ENCODE measurements around the gene TPI1. TPM values are rescaled to one million over a fixed set of nuclear protein-coding genes. Genes with fewer than 3 reads are reported as not detected.

Gene TPI1
- total RNA-seq, 1 experiment from 2014 or later: 1,584 TPM

DNA sequence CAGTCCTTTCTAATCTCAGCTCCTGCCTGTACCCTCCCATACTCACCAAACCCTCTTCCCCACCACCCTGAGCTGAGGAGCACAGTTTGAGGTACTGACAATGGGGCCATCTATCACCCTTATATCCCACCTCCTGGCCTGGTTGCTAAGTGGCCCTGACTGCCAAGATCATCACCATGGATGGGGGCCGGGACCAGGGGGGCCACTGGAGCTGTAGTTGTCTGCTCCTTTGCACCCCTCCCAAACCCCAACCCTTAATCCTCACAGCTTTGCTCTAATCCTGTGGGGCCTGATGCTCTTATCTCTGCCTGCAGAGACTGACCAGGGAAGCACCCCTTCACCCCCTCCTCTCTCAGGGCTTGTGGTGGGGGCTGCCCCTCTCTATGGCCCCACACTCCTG lies 27.0 kb upstream of the TPI1 start:
- peak overlapping the region; percentile 100 for H3K27ac ChIP-seq (ENCODE audit: low read length)

DNA sequence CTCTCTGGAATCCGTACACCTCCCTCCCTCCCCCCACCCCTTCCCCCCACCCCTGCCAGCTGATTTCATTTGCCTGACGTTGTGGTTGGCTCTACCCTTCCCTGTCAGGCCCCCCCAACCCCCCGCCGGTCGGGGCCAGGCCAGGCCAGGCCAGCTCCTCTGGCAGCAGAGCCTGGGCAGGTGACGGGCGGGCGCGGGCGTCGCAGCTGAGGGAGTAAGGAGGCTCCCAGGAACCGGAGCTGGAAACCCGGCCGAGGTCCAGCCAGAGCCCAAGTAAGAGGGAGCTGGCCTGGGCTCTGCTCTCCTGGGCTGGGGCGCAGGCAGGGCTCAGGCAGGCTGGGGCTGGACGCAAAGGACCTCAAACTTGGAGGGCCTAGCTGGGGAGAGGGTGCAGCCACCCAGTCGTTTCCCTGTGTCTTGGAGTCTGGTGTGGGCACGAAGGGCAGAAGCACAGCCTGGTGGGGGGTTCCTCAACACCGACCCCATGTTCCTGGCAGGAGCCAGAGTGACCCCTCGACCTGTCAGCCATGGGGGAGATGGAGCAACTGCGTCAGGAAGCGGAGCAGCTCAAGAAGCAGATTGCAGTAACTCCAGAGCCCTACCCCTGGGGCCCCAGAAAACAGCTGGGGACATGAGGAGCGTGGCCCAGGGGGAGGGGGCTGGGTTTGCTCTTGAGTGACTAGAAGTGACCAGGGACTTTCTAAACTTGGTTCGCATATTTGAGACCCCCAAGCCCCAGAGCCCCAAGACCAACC lies 26.4 kb upstream of the TPI1 start, which contains the start of gene GNB3:
TSS of gene GNB3 (plus strand) at position 165 of the 755 bp plus-strand sequence. CDS start at position 528, 363 bp downstream.
- peak; percentile 74 for DNase-seq
- Histone ChIP-seq H3K9ac (ENCODE audit: low read length) (peak within 1 kb of the TSS; percentile 95), H3K4me3 (ENCODE audit: low read length) (peak within 1 kb of the TSS; percentile 82), H3K4me1 (ENCODE audit: low read length) (peaks cover 67% of the 10 kb centered on the region), H3K4me2 (ENCODE audit: low read depth, low read length, poor library complexity, severe bottlenecking) (peak within 1 kb of the TSS; percentile 88), H3K27me3 (ENCODE audit: low read length) (no peaks in the 10 kb centered on the region), H4K20me1 (ENCODE audit: insufficient read depth, low read depth, low read length) (no peaks in the 10 kb centered on the region), H3K9me3 (ENCODE audit: low read length) (no peaks in the 10 kb centered on the region), H3K79me2 (ENCODE audit: low read length) (peaks cover 7% of the 10 kb centered on the region; the same call in 1 of the 2 replicates), H3K36me3 (ENCODE audit: insufficient read depth, low read length) (no peaks in the 10 kb centered on the region), H3K9me2 (replicated peaks; ENCODE audit: insufficient read depth, low read length) (no peaks in the 10 kb centered on the region), H2AFZ (ENCODE audit: low read length) (no peak within 1 kb of the TSS), H3K27ac (ENCODE audit: low read length) (peak within 1 kb of the TSS; percentile 100)

More for the DNA sequence above, 27.0 kb upstream of the TPI1 start:
- Histone ChIP-seq H3K9me3 (ENCODE audit: low read length) (no peaks in the 10 kb centered on the region), H3K4me2 (ENCODE audit: low read depth, low read length, poor library complexity, severe bottlenecking) (peak overlapping the region; percentile 88), H3K9me2 (replicated peaks; ENCODE audit: insufficient read depth, low read length) (no peaks in the 10 kb centered on the region), H3K4me1 (ENCODE audit: low read length) (peaks cover 69% of the 10 kb centered on the region), H3K79me2 (ENCODE audit: low read length) (peaks cover 7% of the 10 kb centered on the region; the same call in 1 of the 2 replicates), H4K20me1 (ENCODE audit: insufficient read depth, low read depth, low read length) (no peaks in the 10 kb centered on the region), H3K9ac (ENCODE audit: low read length) (peak overlapping the region; percentile 95), H2AFZ (ENCODE audit: low read length) (no peak overlapping the region), H3K4me3 (ENCODE audit: low read length) (peak overlapping the region; percentile 82), H3K36me3 (ENCODE audit: insufficient read depth, low read length) (no peaks in the 10 kb centered on the region), H3K27me3 (ENCODE audit: low read length) (no peaks in the 10 kb centered on the region)
- DNase-seq: no peak

DNA sequence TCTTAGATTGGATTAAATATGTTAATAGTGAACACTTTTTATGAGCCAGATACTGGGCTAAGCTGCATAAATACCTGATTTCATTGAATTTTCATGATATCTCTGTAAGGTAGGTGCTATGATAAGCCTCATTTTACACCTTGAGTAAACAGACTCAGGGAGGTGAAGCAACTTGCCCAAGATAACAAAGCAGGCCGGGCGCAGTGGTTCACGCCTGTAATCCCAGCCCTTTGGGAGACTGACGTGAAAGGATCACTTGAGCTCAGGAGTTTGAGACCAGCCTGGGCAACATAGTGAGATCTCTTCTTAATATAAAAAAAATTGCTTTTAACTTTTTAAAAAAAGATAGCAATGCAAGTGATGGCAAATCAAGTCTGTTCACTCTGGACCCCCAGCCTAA lies 25.3 kb upstream of the TPI1 start:
- Histone ChIP-seq H3K4me2 (ENCODE audit: low read depth, low read length, poor library complexity, severe bottlenecking) (peak overlapping the region; percentile 88), H3K36me3 (ENCODE audit: insufficient read depth, low read length) (no peaks in the 10 kb centered on the region), H3K4me3 (ENCODE audit: low read length) (peak overlapping the region; percentile 82), H4K20me1 (ENCODE audit: insufficient read depth, low read depth, low read length) (no peaks in the 10 kb centered on the region), H3K9me3 (ENCODE audit: low read length) (no peaks in the 10 kb centered on the region), H3K79me2 (ENCODE audit: low read length) (peaks cover 7% of the 10 kb centered on the region; the same call in 1 of the 2 replicates), H3K4me1 (ENCODE audit: low read length) (peaks cover 69% of the 10 kb centered on the region), H3K9me2 (replicated peaks; ENCODE audit: insufficient read depth, low read length) (no peaks in the 10 kb centered on the region), H3K27ac (ENCODE audit: low read length) (peak overlapping the region; percentile 100), H2AFZ (ENCODE audit: low read length) (no peak overlapping the region), H3K27me3 (ENCODE audit: low read length) (no peaks in the 10 kb centered on the region), H3K9ac (ENCODE audit: low read length) (peak overlapping the region; percentile 95)
- no peak for DNase-seq

DNA sequence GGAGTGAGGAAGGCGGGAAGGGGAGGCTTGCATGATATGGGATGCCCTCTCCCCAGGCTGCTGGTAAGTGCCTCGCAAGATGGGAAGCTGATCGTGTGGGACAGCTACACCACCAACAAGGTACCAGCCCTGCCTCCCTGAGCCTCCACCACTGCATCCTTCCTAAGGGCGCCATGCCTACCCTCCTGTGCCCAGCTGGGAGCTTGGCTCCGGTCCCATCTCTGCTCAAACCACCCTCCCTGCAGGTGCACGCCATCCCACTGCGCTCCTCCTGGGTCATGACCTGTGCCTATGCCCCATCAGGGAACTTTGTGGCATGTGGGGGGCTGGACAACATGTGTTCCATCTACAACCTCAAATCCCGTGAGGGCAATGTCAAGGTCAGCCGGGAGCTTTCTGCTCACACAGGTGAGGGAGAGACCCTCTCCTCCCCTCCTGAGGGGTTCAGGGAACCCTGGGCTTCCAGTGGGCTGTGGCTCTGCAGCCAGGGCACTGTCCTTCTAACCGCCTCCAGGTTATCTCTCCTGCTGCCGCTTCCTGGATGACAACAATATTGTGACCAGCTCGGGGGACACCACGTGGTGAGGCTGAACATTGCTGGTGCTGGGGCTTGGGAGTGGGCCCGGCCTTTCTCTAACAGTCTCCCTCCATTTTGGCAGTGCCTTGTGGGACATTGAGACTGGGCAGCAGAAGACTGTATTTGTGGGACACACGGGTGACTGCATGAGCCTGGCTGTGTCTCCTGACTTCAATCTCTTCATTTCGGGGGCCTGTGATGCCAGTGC lies 24.0 kb upstream of the TPI1 start:
- Histone ChIP-seq H3K4me2 (ENCODE audit: low read depth, low read length, poor library complexity, severe bottlenecking) (peak overlapping the region; percentile 88), H2AFZ (ENCODE audit: low read length) (no peak overlapping the region), H3K36me3 (ENCODE audit: insufficient read depth, low read length) (no peaks in the 10 kb centered on the region), H3K27ac (ENCODE audit: low read length) (peak overlapping the region; percentile 100), H3K4me1 (ENCODE audit: low read length) (peaks cover 67% of the 10 kb centered on the region), H3K79me2 (ENCODE audit: low read length) (peaks cover 9% of the 10 kb centered on the region; the same call in 1 of the 2 replicates), H3K9me3 (ENCODE audit: low read length) (no peaks in the 10 kb centered on the region), H3K9me2 (replicated peaks; ENCODE audit: insufficient read depth, low read length) (no peaks in the 10 kb centered on the region), H4K20me1 (ENCODE audit: insufficient read depth, low read depth, low read length) (no peaks in the 10 kb centered on the region), H3K4me3 (ENCODE audit: low read length) (peak overlapping the region; percentile 39; the same call in 1 of the 2 replicates), H3K27me3 (ENCODE audit: low read length) (no peaks in the 10 kb centered on the region), H3K9ac (ENCODE audit: low read length) (peak overlapping the region; percentile 50)
- peak; percentile 80 for DNase-seq

DNA sequence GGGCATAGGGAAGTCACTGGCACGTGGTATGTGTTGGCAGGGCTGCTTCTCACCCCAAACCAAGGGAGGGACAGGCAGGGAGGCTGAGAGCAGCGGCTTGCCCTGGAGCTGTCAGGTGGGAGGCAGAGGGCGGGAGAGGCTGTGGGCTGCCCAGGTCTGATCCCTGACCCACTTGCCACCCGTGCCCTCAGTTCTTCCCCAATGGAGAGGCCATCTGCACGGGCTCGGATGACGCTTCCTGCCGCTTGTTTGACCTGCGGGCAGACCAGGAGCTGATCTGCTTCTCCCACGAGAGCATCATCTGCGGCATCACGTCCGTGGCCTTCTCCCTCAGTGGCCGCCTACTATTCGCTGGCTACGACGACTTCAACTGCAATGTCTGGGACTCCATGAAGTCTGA lies 21.9 kb upstream of the TPI1 start:
- no peak for DNase-seq
- Histone ChIP-seq H2AFZ (ENCODE audit: low read length) (no peak overlapping the region), H3K4me2 (ENCODE audit: low read depth, low read length, poor library complexity, severe bottlenecking) (no peak overlapping the region), H3K4me1 (ENCODE audit: low read length) (peaks cover 66% of the 10 kb centered on the region), H3K36me3 (ENCODE audit: insufficient read depth, low read length) (peaks cover 8% of the 10 kb centered on the region), H3K27ac (ENCODE audit: low read length) (no peak overlapping the region), H4K20me1 (ENCODE audit: insufficient read depth, low read depth, low read length) (no peaks in the 10 kb centered on the region), H3K9me2 (replicated peaks; ENCODE audit: insufficient read depth, low read length) (no peaks in the 10 kb centered on the region), H3K4me3 (ENCODE audit: low read length) (no peak overlapping the region), H3K79me2 (ENCODE audit: low read length) (peaks cover 26% of the 10 kb centered on the region), H3K9me3 (ENCODE audit: low read length) (no peaks in the 10 kb centered on the region), H3K9ac (ENCODE audit: low read length) (no peak overlapping the region), H3K27me3 (ENCODE audit: low read length) (no peaks in the 10 kb centered on the region)

DNA sequence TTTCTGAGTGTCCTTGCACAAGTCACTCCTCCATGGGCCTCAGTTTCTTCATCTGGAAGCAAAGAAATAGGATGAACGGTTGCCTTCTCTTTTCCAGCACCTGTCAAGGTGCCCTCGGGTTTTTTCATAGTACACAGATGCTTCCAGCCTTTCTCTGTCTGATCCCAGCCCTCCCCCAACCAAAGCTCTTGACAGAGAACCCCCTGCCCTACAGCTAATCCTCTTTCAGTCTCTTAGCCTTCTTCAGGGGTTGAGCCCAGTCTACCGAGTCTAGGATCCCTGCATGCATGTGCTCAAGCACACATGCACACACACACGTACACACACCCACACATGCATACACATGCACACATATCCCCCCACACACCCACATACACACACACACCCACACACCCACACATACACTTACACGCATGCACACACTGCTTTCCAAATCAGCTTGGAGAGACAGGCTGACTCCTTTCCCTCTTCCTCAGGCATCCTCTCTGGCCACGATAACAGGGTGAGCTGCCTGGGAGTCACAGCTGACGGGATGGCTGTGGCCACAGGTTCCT lies 20.9 kb upstream of the TPI1 start:
- H3K9me3 ChIP-seq (ENCODE audit: low read length): no peaks in the 10 kb centered on the region
- H3K9ac ChIP-seq (ENCODE audit: low read length): no peak overlapping the region
- H2AFZ ChIP-seq (ENCODE audit: low read length): no peak overlapping the region
- no peaks in the 10 kb centered on the region for H3K27me3 ChIP-seq (ENCODE audit: low read length)
- H3K79me2 ChIP-seq (ENCODE audit: low read length): peaks cover 29% of the 10 kb centered on the region
- peaks cover 60% of the 10 kb centered on the region for H3K4me1 ChIP-seq (ENCODE audit: low read length)
- H3K27ac ChIP-seq (ENCODE audit: low read length): peak overlapping the region; percentile 22
- H3K9me2 ChIP-seq (replicated peaks; ENCODE audit: insufficient read depth, low read length): no peaks in the 10 kb centered on the region
- H3K36me3 ChIP-seq (ENCODE audit: insufficient read depth, low read length): peaks cover 11% of the 10 kb centered on the region
- H3K4me2 ChIP-seq (ENCODE audit: low read depth, low read length, poor library complexity, severe bottlenecking): no peak overlapping the region
- H3K4me3 ChIP-seq (ENCODE audit: low read length): no peak overlapping the region
- no peaks in the 10 kb centered on the region for H4K20me1 ChIP-seq (ENCODE audit: insufficient read depth, low read depth, low read length)
- DNase-seq: no peak

DNA sequence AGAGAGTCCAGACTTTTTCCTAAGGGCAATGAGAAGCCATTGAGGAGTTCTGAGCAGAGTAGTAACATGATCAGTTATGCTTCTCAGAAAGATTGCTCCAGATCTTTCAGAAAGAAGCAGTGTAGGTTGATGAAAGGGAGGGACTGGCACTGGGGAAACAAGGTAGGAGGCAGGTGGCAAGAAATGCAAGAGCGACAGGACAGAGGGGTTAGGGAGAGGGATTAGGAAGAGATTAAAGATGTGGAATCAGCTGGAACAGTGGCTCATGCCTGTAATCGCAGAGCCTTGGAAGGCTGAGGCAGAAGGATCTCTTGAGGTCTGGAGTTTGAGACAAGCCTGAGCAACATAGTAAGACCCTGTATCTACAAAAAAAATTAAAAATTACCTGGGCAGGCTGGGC lies 19.7 kb upstream of the TPI1 start:
- H3K79me2 ChIP-seq (ENCODE audit: low read length): peaks cover 26% of the 10 kb centered on the region
- H3K36me3 ChIP-seq (ENCODE audit: insufficient read depth, low read length): peaks cover 11% of the 10 kb centered on the region

DNA sequence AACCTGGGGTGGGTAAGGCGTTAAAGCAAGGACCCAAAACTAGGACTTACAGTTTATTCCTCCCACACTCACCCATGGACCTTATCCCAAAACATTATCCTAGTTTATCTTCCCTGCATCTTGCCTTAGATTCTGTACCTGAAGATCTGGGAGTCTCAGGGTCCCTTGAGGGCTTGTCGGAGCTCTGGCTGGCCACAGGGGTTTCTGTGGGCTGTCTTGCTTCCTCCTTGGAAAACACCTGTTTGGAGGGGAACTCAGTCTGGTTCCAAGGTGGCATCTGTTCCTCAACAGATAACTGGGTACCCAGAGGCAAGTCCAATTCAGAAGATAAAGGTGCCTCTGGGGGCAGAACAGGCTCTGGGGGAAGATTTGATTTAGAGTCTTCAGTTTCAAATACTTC lies 17.9 kb upstream of the TPI1 start:
- Histone ChIP-seq H3K9me2 (replicated peaks; ENCODE audit: insufficient read depth, low read length) (no peaks in the 10 kb centered on the region), H3K4me1 (ENCODE audit: low read length) (peaks cover 51% of the 10 kb centered on the region), H3K27me3 (ENCODE audit: low read length) (no peaks in the 10 kb centered on the region), H3K9ac (ENCODE audit: low read length) (peak overlapping the region; percentile 88), H3K9me3 (ENCODE audit: low read length) (no peaks in the 10 kb centered on the region), H2AFZ (ENCODE audit: low read length) (no peak overlapping the region), H3K4me2 (ENCODE audit: low read depth, low read length, poor library complexity, severe bottlenecking) (peak overlapping the region; percentile 89), H3K79me2 (ENCODE audit: low read length) (peaks cover 43% of the 10 kb centered on the region), H4K20me1 (ENCODE audit: insufficient read depth, low read depth, low read length) (peaks cover 6% of the 10 kb centered on the region; the same call in 1 of the 2 replicates), H3K4me3 (ENCODE audit: low read length) (peak overlapping the region; percentile 88; the same call in 1 of the 2 replicates), H3K27ac (ENCODE audit: low read length) (peak overlapping the region; percentile 86), H3K36me3 (ENCODE audit: insufficient read depth, low read length) (peaks cover 11% of the 10 kb centered on the region)
- DNase-seq: no peak

More for the DNA sequence above, 19.7 kb upstream of the TPI1 start:
- Histone ChIP-seq H3K4me3 (ENCODE audit: low read length) (no peak overlapping the region), H3K27ac (ENCODE audit: low read length) (peak overlapping the region; percentile 37), H4K20me1 (ENCODE audit: insufficient read depth, low read depth, low read length) (no peaks in the 10 kb centered on the region; the same call in 1 of the 2 replicates), H3K9me3 (ENCODE audit: low read length) (no peaks in the 10 kb centered on the region), H2AFZ (ENCODE audit: low read length) (no peak overlapping the region), H3K9ac (ENCODE audit: low read length) (no peak overlapping the region), H3K4me2 (ENCODE audit: low read depth, low read length, poor library complexity, severe bottlenecking) (no peak overlapping the region), H3K27me3 (ENCODE audit: low read length) (no peaks in the 10 kb centered on the region), H3K4me1 (ENCODE audit: low read length) (peaks cover 49% of the 10 kb centered on the region), H3K9me2 (replicated peaks; ENCODE audit: insufficient read depth, low read length) (no peaks in the 10 kb centered on the region)
- DNase-seq: no peak
